Measurements from ENCODE around the gene NAP1L4. TPM values are rescaled to one million over a fixed set of nuclear protein-coding genes. Genes with fewer than 3 reads are reported as not detected.

NAP1L4 gene, protein sequence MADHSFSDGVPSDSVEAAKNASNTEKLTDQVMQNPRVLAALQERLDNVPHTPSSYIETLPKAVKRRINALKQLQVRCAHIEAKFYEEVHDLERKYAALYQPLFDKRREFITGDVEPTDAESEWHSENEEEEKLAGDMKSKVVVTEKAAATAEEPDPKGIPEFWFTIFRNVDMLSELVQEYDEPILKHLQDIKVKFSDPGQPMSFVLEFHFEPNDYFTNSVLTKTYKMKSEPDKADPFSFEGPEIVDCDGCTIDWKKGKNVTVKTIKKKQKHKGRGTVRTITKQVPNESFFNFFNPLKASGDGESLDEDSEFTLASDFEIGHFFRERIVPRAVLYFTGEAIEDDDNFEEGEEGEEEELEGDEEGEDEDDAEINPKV
- 100 to 1,000 TPM; 173 to 202 (median 194) TPM for polyA plus RNA-seq (ENCODE audit: insufficient read length in 4 of 4)

DNA sequence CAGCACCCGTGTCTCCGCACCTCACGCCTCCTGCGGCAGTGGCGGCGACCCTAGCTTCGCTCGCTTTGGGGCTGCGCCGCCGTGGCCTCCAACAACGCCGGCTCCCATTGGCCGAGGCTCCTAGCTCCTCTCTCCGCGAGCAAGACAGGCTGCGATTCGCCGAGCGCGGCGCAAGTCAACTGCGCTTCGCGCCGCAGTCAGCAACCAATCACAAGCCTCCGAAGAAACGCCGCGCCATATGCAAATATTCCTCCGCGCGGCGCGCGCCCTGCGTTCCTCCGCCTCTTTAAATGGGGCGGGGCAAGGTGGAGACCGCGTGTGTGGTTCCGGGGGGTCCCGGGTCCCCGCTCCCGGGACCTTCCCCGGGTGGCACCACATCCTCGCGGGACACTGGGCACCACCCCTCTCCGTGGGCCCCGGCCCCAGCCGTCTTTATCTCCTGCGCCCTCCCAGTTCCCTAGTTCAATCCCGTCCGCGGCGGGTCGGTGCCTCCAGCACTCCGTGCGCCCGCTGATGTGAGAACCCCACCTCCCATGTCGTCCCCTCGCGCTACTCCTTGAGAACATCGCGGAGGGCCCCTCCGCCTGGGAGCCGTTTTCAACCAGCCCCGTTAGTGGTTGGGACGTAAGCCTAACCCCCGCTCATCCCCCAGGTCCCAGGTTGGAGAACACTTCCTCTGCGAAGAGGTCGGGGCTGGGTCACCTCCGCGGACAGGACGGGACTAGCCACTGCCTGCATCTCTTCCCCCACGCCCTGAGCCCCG, at the start of gene NAP1L4:
Gene NAP1L4, minus strand, starts transcription at position 96 of the 763 bp plus-strand sequence. CDS start 13,109 bp downstream, outside the sequence.
- peak; percentile 93 to 95 (median 93) for DNase-seq (ENCODE audit: low read depth in 4 of 4, low spot score in 3 of 4)

DNA sequence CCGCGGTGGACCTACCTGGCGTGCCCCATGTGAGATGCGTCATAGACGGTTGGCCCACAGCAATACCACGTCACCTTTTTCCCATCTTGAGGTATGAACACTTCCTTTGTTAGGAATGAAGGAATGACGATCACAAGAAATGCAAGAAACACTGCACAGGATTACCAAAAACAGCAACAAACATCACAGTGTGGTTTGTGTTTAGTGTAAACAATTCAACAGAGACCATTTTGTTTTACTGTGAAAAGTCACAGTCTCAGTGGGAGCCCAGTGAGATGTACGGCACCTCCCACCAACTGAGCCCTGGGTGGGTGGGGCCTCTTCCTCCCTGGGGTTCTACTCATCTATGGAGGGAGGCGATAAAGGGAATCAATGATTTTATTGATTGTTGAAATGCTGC, 48.8 kb upstream of the NAP1L4 start:
- DNase-seq (ENCODE audit: low read depth in 4 of 4, low spot score in 3 of 4) = no peak

DNA sequence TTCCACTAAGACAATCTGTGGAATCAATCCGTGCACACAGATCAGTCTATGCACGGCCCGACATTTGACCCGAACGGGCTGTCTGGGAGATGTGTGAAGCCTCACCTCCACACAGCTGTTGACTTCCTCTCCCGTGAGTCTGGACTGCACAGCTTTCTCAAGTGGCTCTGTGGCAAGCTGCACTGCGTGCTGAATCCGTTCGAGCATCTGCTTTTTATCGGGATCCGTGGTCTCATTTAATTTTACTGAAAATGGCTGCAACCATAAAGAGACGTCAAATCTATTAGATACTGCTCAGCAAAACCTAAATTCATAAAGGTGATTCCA, 45.8 kb upstream of the NAP1L4 start:
- DNase-seq (ENCODE audit: low read depth in 4 of 4, low spot score in 3 of 4) = no peak

DNA sequence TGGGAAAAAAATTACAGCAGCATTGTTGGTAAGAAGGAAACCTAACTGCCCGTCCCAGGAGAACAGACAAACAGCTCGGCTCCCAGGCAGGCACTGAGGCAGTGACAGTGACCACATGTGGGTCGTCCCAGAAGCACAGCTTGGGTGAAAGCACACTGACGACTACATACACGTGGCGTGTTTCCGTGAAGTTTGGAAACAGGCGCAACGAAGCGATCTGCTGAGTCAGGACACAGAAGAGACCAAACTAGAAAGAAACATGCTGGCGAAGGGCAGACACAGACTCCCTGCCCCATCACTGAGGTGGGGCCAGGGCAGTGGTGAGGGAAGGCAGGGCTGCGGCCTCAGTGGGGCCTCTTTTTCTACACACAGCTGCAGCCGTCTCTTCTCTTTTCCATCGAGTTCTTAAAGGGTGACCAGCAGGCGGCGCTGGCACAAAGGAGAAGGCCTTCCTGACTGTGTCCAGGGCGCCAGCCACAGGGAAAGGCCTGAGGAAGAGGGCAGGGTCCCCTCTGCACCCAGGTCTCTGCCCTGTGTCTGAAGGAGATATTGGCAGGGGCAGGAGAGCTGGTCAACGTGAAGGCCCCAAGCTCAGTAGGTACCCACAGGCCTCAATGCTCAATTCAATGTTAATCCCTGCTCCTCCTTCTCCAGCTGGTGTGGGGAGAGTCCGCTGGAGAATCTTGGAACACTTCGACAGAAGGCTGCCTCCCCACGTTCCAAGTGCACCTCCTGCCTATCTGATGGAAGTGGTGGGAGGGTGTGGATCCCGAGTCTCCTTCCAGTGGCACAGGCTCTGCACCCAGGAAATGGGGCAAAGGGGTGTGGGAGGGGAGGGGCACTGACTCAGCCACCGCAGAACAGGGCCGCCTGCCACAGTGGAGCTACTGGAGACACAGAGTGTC, 45.2 kb upstream of the NAP1L4 start:
- peak; percentile 45 to 66 (median 56) for DNase-seq (ENCODE audit: low read depth in 4 of 4, low spot score in 3 of 4)

DNA sequence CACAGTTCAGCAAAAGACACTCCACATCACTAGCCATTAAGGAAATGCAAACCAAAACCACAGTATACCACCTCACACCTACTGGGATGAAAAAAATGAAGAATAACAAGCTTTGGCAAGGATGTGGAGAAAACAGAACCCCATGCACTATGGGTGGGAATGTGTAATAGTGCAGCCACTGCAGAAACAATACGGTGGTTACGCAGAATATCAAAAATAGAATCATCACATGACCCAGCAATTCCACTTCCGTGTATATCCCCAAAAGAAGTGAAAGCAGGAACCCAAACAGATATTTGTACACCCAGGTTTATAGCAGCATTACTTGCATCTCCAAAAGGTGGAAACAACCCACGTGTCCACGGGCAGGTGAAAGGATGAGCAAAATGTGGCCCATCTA, 44.3 kb upstream of the NAP1L4 start:
- no peak for DNase-seq (ENCODE audit: low read depth in 4 of 4, low spot score in 3 of 4)

DNA sequence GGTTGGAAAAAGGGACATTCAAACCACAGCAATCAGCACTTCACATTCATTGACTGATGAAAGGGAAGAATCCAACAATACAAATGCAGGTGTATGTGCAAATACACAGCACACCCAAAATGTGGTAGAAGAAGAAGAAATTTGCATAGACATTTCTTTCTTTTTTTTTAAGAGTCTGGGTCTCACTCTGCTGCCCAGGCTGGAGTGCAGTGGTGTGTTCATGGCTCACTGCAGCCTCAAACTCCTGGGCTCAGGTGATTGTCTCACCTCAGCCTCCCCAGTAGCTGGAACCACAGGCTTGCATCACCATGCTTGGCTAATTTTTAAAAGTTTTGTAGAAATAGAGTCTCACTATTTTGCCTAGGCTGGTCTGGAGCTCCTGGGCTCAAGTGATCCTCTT, 43.2 kb upstream of the NAP1L4 start:
- DNase-seq (ENCODE audit: low read depth in 4 of 4, low spot score in 3 of 4) = no peak

DNA sequence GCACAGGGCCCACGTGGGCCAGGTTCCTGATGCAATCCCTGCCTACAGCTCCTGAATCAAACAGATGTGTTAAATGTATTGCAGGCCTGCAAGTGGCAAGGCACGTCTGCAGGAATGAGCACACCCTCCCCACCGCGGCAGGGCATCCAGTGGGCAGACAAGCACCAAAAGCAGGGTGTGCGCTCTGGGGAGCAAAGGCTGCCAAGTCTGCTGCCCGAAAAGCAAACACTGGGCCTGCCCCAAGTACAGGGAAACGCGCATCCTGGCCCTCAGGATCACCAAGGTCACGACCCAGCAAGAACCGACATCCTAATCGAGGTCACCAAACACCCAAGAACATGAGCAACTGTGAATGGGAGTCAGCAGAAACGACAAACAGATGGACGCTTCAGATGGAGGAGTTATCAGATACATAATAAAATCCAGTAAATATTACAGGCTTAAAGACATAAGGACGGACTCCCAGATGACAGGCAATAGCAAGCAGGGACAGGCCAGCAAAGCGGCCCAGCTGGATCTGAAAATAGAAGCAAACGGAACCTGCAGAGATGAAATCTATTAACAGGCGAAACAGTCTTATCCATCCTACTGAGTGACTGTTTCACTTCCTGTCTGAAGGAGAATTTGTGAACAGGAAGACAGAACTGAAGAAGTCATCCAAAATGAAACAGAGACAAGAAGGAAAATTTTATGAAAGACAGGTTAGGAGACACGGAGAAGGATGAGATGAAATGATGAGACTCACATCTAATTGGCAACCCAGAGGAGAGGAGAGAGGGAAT, 38.4 kb upstream of the NAP1L4 start:
- no peak for DNase-seq (ENCODE audit: low read depth in 4 of 4, low spot score in 3 of 4)

DNA sequence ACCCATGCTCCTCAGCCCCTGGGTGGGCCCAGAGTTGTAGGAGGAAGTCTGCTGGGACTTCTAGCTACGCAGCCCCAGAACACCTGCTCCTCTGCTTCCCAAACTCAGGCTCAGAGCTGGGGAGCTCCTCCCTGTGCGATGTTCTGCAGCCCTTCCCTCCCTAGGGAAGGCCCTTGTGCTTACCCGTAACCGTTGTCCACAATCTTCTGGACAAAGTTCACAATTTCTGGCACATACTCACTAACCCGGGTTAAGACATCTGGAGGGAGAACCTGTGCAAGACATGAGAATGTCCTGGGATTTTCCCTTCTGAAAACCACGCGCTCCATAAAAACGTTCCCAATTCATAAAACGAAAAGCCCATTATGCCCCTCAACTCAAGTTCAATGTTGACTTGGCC, 36.7 kb upstream of the NAP1L4 start:
- no peak for DNase-seq (ENCODE audit: low read depth in 4 of 4, low spot score in 3 of 4)

DNA sequence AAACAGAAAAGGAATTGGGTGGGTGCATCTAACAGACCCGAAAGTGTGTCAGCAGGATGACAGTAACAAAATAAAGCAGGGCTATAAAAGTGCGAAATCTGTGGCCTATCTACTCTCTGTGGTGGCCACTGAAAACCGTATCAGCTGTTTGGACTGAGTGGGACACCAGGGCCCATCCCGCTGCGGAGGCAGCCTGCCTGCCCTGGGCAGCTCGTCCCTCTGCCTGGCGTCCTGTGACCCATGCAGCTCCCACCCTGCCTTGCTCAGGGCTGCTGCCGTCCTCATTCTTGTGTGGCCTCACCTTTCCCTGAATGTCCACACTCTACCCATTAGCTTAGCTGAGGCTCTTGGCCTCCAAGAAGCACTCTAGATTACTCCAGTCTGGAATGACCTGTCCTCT, 34.7 kb upstream of the NAP1L4 start:
- no peak for DNase-seq (ENCODE audit: low read depth in 4 of 4, low spot score in 3 of 4)

DNA sequence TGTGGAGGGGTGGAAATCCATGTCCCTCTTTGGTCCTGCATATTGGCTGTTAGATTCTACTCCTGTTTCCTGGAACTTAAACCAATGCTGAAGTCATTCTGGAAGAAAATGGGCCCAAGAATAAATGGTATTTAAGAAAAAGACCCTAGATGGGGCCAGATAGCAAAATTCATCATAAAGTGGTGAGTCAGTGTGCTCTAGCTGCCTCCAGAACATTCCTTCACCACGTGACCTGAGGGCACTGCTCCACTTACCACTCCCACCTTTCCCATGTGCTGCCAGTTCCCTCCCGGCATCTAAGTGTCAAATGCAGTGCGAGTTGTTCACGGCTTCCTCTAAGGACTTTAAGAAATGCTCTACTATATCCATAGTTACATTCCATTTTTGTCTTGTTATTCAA, 30.9 kb upstream of the NAP1L4 start:
- no peak for DNase-seq (ENCODE audit: low read depth in 4 of 4, low spot score in 3 of 4)

DNA sequence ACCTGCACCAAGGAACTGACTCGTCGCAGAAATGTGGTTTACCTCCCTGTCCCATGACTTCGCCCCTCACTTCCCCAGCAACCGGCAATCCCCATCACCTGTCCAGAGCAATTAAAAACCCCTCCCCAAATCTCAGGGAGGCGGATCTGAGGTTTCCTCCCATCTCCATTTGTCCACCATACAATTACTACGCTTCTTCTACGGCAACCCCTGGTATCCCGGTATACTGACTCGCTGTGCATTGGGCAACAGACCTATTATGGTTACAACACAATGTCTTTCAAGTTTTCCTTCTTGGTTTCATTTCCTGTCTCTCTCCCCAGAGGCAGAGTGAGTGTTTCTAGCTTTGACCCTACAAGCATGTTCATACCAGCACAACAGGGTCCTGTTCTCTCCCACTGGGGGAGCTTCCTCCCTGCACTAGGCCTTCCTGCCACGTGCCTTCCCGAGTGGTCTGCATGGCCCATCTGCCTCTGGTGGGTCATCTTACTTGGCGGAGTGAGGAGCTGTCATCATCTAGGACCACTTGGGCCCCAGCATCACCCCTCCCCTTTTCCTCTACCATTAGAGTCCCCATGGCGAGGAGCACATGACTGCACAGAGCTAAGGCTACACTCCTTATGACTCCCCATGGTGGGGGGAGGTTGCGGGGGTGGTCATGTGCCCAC, 30.3 kb upstream of the NAP1L4 start:
- no peak for DNase-seq (ENCODE audit: low read depth in 4 of 4, low spot score in 3 of 4)

DNA sequence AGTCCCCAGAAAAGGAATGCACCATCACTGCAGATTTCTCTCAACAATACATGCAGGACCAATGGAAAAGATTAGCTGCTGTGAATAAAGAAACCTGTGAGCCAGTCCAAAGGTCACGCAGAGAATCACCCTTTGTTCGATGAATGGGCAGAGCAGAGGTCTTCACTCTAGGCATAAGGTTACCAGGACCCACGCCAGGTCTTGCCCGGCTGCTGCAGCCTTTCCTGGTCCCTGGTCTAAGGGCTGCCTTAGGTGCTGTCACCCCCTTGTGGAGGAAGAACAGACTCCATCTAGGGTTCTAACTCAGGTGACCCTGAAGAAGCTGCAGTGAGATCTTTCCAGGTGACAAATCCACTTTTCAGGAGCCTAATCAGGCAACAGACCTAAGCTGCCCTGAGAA, 29.0 kb upstream of the NAP1L4 start:
- no peak for DNase-seq (ENCODE audit: low read depth in 4 of 4, low spot score in 3 of 4)

DNA sequence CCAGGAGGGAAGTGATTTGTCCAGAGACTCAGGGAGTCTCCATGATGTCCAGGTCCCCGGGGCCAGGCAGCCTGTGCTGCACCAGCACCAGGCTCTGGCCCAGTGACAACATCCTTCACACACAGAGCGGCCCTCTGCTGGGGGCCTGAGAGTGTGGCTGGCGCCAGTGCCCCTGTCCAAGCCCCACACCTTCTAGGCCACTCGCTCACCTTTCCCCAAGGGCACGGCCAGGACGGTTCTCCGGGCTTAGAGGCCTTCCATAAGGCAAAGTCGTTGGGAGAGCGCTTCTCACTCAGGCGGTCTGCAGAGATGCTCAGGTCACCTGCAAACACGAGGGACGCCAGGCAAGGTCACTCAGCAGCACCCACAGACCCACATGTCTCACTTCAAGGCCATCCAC, 27.9 kb upstream of the NAP1L4 start:
- DNase-seq (ENCODE audit: low read depth in 4 of 4, low spot score in 3 of 4) = no peak

DNA sequence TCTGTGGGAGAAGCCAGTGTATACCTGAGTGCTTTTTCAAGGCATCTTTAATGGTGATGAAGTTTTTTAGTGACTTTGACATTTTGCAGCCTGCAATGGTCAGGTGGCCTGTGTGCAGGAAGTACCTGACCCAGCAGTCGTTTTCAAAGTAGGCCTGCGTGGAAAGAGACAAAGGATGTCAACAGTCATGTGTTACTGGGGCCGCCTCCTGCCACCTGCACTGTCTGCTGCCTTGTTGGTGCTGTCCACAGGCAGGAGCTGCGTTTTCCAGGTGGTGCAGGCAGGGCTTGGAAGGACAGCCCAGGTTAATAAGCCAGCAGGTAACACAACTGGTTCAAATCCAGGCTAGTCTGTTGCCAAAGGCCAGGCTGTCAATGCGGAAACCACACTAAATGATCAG, 26.5 kb upstream of the NAP1L4 start:
- DNase-seq (ENCODE audit: low read depth in 4 of 4, low spot score in 3 of 4) = no peak

DNA sequence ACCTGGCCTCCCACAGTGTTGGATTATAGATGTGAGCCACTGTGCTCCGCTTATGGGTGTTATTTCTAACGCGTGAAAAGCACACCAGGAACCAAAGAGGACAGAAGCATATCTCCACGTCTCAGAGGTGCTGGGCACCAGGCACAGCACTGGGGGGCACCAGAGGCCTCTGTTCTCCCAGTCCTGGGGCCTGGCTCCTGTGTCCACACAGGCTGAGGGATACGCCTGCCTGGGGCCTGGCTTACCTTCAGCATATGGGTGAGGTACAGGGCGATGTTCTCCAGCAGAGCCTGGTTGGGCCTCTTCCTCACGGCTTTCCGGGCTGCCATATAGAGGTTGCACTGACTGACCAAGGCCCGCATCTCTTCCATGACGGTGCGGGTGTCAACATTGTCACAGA, 24.7 kb upstream of the NAP1L4 start:
- no peak for DNase-seq (ENCODE audit: low read depth in 4 of 4, low spot score in 3 of 4)

DNA sequence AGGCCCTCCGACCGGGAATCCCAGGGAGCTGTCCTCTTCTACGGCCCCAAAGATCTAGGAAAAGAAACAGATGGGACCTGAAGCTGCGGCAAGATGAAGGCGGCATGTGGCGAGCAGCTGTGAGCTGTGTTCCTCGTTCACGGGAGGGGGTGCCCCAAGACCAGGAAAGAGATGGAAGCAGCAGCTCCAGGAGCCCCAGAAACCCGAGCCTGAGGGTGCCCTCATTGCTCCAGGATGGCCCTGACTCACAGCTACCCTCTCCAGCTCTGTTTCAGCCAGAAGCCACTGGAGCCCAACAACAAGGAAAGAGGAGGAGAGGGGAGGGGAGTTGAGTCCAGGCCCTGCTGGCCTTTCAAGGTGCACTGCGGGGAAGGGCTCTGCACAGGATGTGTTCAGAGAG, 23.7 kb upstream of the NAP1L4 start:
- no peak for DNase-seq (ENCODE audit: low read depth in 4 of 4, low spot score in 3 of 4)

DNA sequence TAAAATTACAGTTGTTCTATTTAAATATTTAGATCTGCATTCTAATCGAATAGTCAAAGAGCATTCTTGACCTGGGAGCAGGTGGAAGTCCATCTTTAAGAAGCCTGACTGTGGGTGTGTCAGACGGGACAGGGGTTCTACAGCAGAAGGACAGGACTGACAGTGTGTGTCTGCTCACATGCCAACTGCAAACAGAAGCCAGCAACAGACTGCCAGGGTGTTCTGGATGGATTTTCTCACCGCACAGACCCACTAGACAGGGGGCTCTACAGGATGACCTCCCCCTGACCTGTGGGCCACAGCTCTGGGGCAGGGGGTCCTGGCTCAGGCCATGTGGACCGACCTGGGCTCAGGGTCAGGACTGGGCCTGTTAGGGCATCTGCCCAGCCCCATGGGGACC, 22.8 kb upstream of the NAP1L4 start:
- no peak for DNase-seq (ENCODE audit: low read depth in 4 of 4, low spot score in 3 of 4)

DNA sequence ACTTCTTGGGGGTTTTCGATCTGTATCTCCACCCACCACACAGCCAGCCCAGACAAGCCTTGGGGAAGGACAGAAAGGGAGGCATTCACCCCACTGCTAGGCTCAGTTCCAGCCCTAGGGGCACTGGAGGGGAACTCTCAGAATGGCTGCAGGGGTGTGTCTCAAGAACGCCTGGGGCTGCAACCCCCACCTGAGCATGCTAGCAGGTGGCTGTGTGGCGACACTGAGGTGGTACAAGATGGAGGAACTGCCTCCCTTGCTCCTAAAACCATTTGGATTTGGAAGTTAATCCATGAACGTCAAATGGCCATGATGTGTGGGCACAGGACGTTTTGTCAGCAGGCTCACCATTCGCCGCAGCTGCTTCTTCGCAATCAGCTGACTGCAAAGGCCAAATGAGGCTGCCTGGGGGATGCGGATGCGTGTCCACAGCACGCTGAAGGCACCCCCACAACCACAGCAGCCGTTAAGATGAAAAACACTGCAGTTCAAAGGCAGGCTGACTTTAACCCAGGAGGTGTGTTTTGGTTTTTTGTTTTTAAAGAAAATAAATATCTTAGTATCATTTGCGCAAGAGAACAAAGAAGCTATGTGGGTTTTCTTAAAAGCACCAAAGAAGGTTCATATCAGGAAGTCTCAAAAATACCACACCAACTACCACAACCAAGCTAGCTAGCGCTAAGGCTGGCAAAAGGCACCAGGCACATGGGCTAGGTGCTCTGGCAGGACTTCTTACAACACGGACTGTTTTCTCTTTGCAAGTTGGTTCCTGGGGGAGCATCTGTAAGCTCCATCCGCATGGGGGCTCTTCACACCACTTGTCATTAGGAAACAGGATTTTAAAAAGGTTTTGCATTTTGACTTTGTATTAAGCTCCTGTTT, 22.2 kb upstream of the NAP1L4 start:
- DNase-seq (ENCODE audit: low read depth in 4 of 4, low spot score in 3 of 4) = no peak

Data from right renal pelvis (tissue), 4 donors.